PC-9 (cell line): Measurements from ENCODE around the gene GRAMD2B.

Source experiments
- EZH2 ChIP-seq: fragments of 200-600 bp; sonication (generic); IDR thresholded peaks from 2 replicates; pipeline ENCODE4 v1.8.0; 2017; ENCODE audit warnings: antibody characterized with exemption, low read depth
- TF ChIP-seq, protein P1 (sequence below): fragments of 200-600 bp; sonication (generic); conservative IDR thresholded peaks from 2 replicates; pipeline ENCODE4 v1.6.1; 2017; ENCODE audit warnings: mixed run types, antibody characterized with exemption, mild to moderate bottlenecking, moderate library complexity

GRCh38 chr5:126516133-126516532 lies 92.9 kb downstream of the GRAMD2B start:
- TF ChIP-seq, protein P1, sequence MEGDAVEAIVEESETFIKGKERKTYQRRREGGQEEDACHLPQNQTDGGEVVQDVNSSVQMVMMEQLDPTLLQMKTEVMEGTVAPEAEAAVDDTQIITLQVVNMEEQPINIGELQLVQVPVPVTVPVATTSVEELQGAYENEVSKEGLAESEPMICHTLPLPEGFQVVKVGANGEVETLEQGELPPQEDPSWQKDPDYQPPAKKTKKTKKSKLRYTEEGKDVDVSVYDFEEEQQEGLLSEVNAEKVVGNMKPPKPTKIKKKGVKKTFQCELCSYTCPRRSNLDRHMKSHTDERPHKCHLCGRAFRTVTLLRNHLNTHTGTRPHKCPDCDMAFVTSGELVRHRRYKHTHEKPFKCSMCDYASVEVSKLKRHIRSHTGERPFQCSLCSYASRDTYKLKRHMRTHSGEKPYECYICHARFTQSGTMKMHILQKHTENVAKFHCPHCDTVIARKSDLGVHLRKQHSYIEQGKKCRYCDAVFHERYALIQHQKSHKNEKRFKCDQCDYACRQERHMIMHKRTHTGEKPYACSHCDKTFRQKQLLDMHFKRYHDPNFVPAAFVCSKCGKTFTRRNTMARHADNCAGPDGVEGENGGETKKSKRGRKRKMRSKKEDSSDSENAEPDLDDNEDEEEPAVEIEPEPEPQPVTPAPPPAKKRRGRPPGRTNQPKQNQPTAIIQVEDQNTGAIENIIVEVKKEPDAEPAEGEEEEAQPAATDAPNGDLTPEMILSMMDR = no peak
- no peak for TF ChIP-seq EZH2
